CD4-positive, alpha-beta T cell (primary cell): Measurements from ENCODE around the gene SOS2. TPM values are rescaled to one million over a fixed set of nuclear protein-coding genes. Genes with fewer than 3 reads are reported as not detected.
A peak's percentile ranks its signal among the peaks of the same experiment; 100 is the strongest.

Experiments
- ATAC-seq: fragments of 200-7000 bp; cut with Tn5 transposase; one replicate; pipeline ENCODE4 v1.10.0; 2022; ENCODE audit warnings: mild to moderate bottlenecking; ENCODE audit not compliant: poor library complexity
- CTCF ChIA-PET: fragments of 350-600 bp; sonication (Branson Sonifier 250); formaldehyde crosslinking; loops from one replicate; lab custom pipeline; 2021; ENCODE audit warnings: antibody characterized with exemption, inconsistent platforms; lab: Charles Lee
- POLR2A ChIA-PET: fragments of 350-600 bp; sonication (Branson Sonifier 250); formaldehyde crosslinking; loops from one replicate; lab custom pipeline; 2021; ENCODE audit warnings: antibody characterized with exemption, inconsistent platforms; lab: Charles Lee
- DNase-seq, 14 experiments: peaks; one replicate each; pipeline ENCODE4 v3.0.0-alpha.2; 2013 to 2020; ENCODE audit warnings: mixed read lengths in 2 of 14
- H3K27ac ChIP-seq, 2 donors: one replicate each; pipeline versions ENCODE4 v1.5.1 to v1.7.0; 2013; ENCODE audit warnings: low read length in 2 of 2, low read depth in 1 of 2, mild to moderate bottlenecking in 1 of 2
- H3K27me3 ChIP-seq, 2 experiments: 1 replicate in 1 of 2; 2 replicates in 1 of 2; pipeline versions ENCODE4 v1.6.1 to v1.7.0; 2013; ENCODE audit warnings: low read length in 2 of 2, control low read depth in 1 of 2, mild to moderate bottlenecking in 1 of 2, moderate library complexity in 1 of 2; ENCODE audit not compliant: insufficient read depth in 2 of 2, control insufficient read depth in 1 of 2
- H3K36me3 ChIP-seq: one replicate; pipeline ENCODE4 v1.6.1; 2013; ENCODE audit warnings: low read length, control low read depth; ENCODE audit not compliant: insufficient read depth
- H3K4me1 ChIP-seq: one replicate; pipeline ENCODE4 v1.6.1; 2013; ENCODE audit warnings: low read length, control low read depth; ENCODE audit not compliant: insufficient read depth
- H3K4me3 ChIP-seq: one replicate; pipeline ENCODE4 v1.5.1; 2013; ENCODE audit warnings: mild to moderate bottlenecking, low read length, moderate library complexity
- H3K9me3 ChIP-seq, 2 experiments: 1 replicate in 1 of 2; 2 replicates in 1 of 2; pipeline versions ENCODE4 v1.6.1 to v1.7.0; 2013; ENCODE audit warnings: low read length in 2 of 2, mild to moderate bottlenecking in 2 of 2, control low read depth in 1 of 2, moderate library complexity in 1 of 2; ENCODE audit not compliant: control insufficient read depth in 1 of 2, insufficient read depth in 1 of 2
- H3K27ac Mint-ChIP-seq: one replicate; pipeline ENCODE4 v1.8.0; 2020; ENCODE audit warnings: mixed read lengths
- H3K27me3 Mint-ChIP-seq: one replicate; pipeline ENCODE4 v1.8.0; 2021; ENCODE audit warnings: mixed read lengths
- H3K36me3 Mint-ChIP-seq: one replicate; pipeline ENCODE4 v1.8.0; 2021; ENCODE audit warnings: low read depth, mixed read lengths
- H3K4me1 Mint-ChIP-seq: one replicate; pipeline ENCODE4 v1.8.0; 2021; ENCODE audit warnings: low read depth, mixed read lengths
- H3K4me3 Mint-ChIP-seq: one replicate; pipeline ENCODE4 v1.8.0; 2020; ENCODE audit warnings: mild to moderate bottlenecking, mixed read lengths
- H3K9me3 Mint-ChIP-seq: one replicate; pipeline ENCODE4 v1.8.0; 2020; ENCODE audit warnings: mixed read lengths
- CTCF ChIP-seq: fragments of 200-600 bp; IDR thresholded peaks from one replicate; pipeline ENCODE4 v1.8.0; 2022; ENCODE audit warnings: antibody characterized with exemption, mild to moderate bottlenecking
- intact Hi-C, 2 experiments: fragments of 100-400 bp; cut with DNase I in 1 of 2; cut with micrococcal nuclease in 1 of 2; formaldehyde crosslinking; loops; one replicate each; pipeline versions ENCODE4 v1.15.1 to v1.9.0; 2023 to 2025; cut with DNase I, micrococcal nuclease
- total RNA-seq, 174 experiments: library from RNA in 2 of 174; stranded (reverse) in 2 of 174; gene quantifications; one replicate each; pipeline ENCODE4 v1.2.3 and lab custom pipeline; 2021 to 2026

Gene SOS2
- total RNA-seq, 2 experiments from 2014 or later = 53.8 to 56.7 TPM

DNA sequence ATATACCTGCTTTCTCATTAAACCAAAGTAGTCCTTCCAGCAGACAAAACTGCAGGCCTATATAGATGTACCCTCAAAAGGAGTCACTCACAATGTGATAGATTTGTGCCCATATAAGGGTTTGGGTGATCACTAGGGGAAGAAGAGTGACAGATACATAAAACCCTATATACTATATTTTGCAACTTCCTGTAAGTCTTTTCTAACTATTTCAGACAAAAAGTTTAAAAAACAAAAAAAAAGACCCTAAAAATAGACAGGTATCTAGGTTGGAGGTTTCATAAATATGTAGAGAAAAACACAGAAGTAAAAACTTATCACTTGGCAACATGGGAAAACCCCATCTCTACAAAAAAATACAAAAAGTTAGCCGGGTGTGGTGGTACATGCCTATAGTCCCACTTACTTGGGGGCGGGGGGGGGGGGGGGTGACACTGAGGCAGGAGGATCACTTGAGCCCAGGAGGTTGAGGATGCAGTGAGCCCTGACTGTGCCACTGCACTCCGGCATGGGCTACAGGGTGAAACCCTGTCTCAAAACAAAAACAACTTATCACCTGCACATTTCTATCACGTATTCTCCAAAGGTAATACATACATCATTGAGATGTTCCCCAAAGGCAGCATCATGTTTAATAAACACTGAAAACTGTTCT is 117.9 kb downstream of the SOS2 start:
- Histone ChIP-seq H3K4me3 (no peak overlapping the region), H3K4me1 (peaks cover 15% of the 10 kb centered on the region), H3K27me3 (no peaks in the 10 kb centered on the region), H3K36me3 (peaks cover 62% of the 10 kb centered on the region), H3K9me3 (no peaks in the 10 kb centered on the region), H3K27ac (no peak overlapping the region)
- Mint-ChIP-seq H3K4me1 (peaks cover 40% of the 10 kb centered on the region), H3K4me3 (peak overlapping the region; percentile 20), H3K9me3 (no peaks in the 10 kb centered on the region), H3K27ac (peak overlapping the region; percentile 99), H3K27me3 (no peaks in the 10 kb centered on the region), H3K36me3 (peaks cover 85% of the 10 kb centered on the region)
- DNase-seq (peak in 1 of 14 experiments; percentile 41), ATAC-seq (no peak)
- ChIA-PET POLR2A (interaction anchor here (2.0 to 3.8 kb wide), 3 partner anchors 246 to 261 kb away, joined by 6 to 30 read pairs (median 10); partner anchors contain the start of gene NEMF), CTCF (interaction anchor here (1.3 to 2.0 kb wide), 2 partner anchors 251 to 260 kb away, joined by 5 to 11 read pairs; partner anchors contain the start of gene NEMF)
- intact Hi-C loops = no loop called here
- no peak for TF ChIP-seq CTCF

DNA sequence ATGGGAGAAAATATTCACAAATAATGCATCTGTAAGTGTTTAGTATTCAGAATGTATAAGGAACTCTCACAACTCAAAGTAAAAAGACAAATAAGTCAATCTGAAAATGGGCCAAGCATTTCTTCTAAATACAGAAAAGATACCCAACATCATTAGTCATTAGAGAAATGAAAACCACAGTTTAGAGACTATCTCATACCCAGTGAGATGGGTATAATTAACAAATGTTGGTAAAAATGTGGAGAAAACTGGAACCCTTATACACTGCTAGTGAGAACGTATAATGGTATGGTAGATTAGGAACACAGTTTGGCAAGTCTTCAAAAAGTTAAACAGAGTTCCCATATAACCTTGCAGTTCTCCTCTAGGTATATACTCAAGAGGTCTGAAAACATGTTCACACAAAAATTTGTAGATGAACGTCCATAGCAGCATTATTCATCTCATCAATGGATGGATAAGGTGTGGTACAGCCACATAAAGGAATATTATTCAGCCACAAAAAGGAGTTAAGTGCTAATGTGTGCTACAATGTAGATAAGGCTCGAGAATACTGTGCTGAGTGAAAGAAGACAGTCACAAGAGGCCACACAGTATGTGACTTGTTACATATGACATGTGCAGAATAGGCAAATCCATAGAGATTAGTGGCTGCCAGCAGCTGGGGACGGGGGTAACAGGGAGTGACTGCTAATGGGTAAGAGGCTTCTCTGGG is 120.9 kb downstream of the SOS2 start:
- Mint-ChIP-seq H3K4me1 (peaks cover 23% of the 10 kb centered on the region), H3K9me3 (no peaks in the 10 kb centered on the region), H3K27me3 (no peaks in the 10 kb centered on the region), H3K4me3 (no peak overlapping the region), H3K36me3 (peaks cover 67% of the 10 kb centered on the region), H3K27ac (no peak overlapping the region)
- POLR2A ChIA-PET = no interaction called here
- no peak overlapping the region for H3K27ac ChIP-seq
- peaks cover 10% of the 10 kb centered on the region for H3K4me1 ChIP-seq
- H3K36me3 ChIP-seq = peaks cover 75% of the 10 kb centered on the region
- ATAC-seq = no peak
- CTCF ChIA-PET = interaction anchor here (0.6 kb wide), 1 partner anchor 248 kb away, joined by 3 read pairs; no protein-coding TSS in a partner anchor
- intact Hi-C loops = no loop called here
- H3K9me3 ChIP-seq = no peaks in the 10 kb centered on the region
- TF ChIP-seq CTCF = no peak
- DNase-seq = no peak
- no peaks in the 10 kb centered on the region for H3K27me3 ChIP-seq
- no peak overlapping the region for H3K4me3 ChIP-seq

DNA sequence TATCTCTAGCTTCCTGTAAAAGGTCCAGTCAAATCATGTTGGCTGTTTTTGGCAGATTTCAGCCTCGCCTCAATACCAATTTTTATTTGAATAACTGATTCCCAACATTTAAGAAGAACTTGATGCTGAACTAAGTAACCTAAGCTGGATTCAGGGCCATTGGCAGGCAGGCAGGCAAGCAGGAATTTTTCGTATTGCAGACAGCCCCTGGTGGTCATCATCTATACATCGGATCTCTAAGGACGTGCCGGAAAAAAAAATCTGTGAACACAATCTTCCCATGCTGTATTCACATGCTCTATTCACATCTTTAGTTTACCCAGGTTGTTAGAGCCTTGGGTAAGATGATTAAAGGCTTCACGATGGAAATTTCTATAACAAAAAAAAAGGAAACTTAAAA is 122.0 kb downstream of the SOS2 start:
- Mint-ChIP-seq H3K27ac (no peak overlapping the region), H3K36me3 (peaks cover 61% of the 10 kb centered on the region), H3K9me3 (no peaks in the 10 kb centered on the region), H3K4me1 (peaks cover 30% of the 10 kb centered on the region), H3K27me3 (no peaks in the 10 kb centered on the region), H3K4me3 (no peak overlapping the region)
- intact Hi-C loops = loop anchor here in 1 of 2 experiments (5.0 kb wide), 1 partner anchor 67 kb away; no protein-coding TSS in a partner anchor
- H3K9me3 ChIP-seq = no peaks in the 10 kb centered on the region
- ChIA-PET POLR2A (no interaction called here), CTCF (no interaction called here)
- no peak for TF ChIP-seq CTCF
- peaks cover 68% of the 10 kb centered on the region for H3K36me3 ChIP-seq
- no peak overlapping the region for H3K27ac ChIP-seq
- ATAC-seq = no peak
- no peak for DNase-seq
- H3K27me3 ChIP-seq = no peaks in the 10 kb centered on the region
- H3K4me1 ChIP-seq = peaks cover under 1% of the 10 kb centered on the region
- H3K4me3 ChIP-seq = no peak overlapping the region
